Suprapubic skin (tissue), 4 donors: ENCODE measurements around the gene DCTN3. TPM values are rescaled to one million over a fixed set of nuclear protein-coding genes. Genes with fewer than 3 reads are reported as not detected.

Experiments
- DNase-seq, 2 donors: peaks; one replicate each; pipeline ENCODE4 v3.0.0-alpha.2; 2019; ENCODE audit warnings: low spot score in 2 of 2
- H3K27ac ChIP-seq: fragments of 200-600 bp; sonication (generic); one replicate; pipeline ENCODE4 v1.5.1; 2019
- H3K27me3 ChIP-seq: fragments of 200-600 bp; sonication (generic); one replicate; pipeline ENCODE4 v1.5.1; 2019
- H3K36me3 ChIP-seq: fragments of 200-600 bp; sonication (generic); one replicate; pipeline ENCODE4 v1.5.1; 2019
- H3K4me1 ChIP-seq: fragments of 200-600 bp; sonication (generic); one replicate; pipeline ENCODE4 v1.5.1; 2019
- H3K4me3 ChIP-seq: fragments of 200-600 bp; sonication (generic); one replicate; pipeline ENCODE4 v1.5.1; 2019; ENCODE audit warnings: mild to moderate bottlenecking
- H3K9me3 ChIP-seq: fragments of 200-600 bp; sonication (generic); one replicate; pipeline ENCODE4 v1.5.1; 2019
- CTCF ChIP-seq, 2 donors: fragments of 200-600 bp in 1 of 2; fragments of 450-650 bp in 1 of 2; sonication (generic) in 1 of 2; IDR thresholded peaks; one replicate each; pipeline ENCODE4 v1.5.1; 2016 to 2019; ENCODE audit warnings: antibody characterized with exemption in 2 of 2, mild to moderate bottlenecking in 1 of 2, moderate library complexity in 1 of 2
- EP300 ChIP-seq: sonication (generic); formaldehyde crosslinking; IDR thresholded peaks from one replicate; pipeline ENCODE4 v1.6.1; 2017; ENCODE audit warnings: antibody characterized with exemption
- POLR2A ChIP-seq, 2 donors: fragments of 450-650 bp; IDR thresholded peaks; one replicate each; pipeline ENCODE4 v1.6.1; 2017; ENCODE audit warnings: antibody characterized with exemption in 2 of 2, mild to moderate bottlenecking in 2 of 2, moderate library complexity in 2 of 2
- POLR2AphosphoS5 ChIP-seq, 3 donors: sonication (generic); formaldehyde crosslinking; IDR thresholded peaks; one replicate each; pipeline ENCODE4 v1.6.1; 2017; ENCODE audit warnings: antibody characterized with exemption in 3 of 3
- WGBS: methylation state at CpG from one replicate; pipeline ENCODE4 v1.1.5; 2018; 5-methylcytosine and 5-hydroxymethylcytosine counted together
- total RNA-seq, 4 donors: library from RNA; depleted of rRNA; stranded (reverse); fragments of >200 nt; gene quantifications; one replicate each; pipeline ENCODE4 v1.1.0, GENCODE V29; 2016

The DCTN3 gene
- total RNA-seq, 4 donors from 2014 or later, result 61.2 to 136 (median 121) TPM

DNA sequence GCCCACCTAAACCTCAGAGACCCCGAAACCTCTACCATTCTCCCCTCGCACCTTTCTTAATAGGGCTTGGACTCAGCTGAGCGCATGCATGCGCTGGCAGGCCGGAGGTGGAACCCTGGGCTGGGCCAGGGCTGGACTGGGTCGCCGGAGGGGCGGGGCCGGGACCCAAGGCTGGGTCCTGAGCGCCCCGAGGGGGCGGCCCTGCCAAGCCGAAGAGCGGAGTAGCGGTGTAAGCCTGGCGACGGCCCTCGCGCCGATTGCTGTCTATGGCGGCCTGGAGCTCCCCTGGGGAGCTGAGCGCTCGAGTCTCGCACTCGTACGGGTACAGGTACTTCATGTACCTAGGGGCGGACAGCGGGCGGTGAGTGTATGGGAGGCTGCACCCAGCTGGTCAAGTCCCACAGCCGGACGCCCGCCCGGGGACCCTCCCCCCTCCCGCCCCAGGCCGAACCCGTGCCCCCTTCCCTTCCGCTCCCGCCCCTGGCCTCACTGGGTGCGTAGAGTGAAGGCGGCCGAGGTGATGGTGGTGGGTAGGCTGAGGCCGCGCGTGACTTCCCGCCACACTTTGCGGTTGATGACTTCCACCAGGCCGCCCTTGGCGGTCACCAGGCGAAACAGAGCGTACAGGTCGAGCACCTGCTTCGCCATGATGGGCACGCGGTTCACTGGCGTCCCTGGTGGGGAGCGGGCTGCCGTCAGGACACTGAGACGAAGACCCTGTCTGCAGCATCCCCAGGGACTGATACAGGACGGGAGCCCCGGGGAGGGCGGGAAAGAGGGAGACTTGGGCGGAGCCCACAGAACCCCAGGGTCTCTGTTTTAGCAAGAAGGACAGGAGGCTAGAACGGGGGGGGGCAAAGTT, 3.3 kb upstream of the DCTN3 start:
- no peak for DNase-seq
- 54% methylated on average over 12 of the region's 63 CpGs for WGBS
- Histone ChIP-seq H3K9me3 (no peaks in the 10 kb centered on the region), H3K4me1 (peaks cover 46% of the 10 kb centered on the region), H3K4me3 (peak overlapping the region; percentile 12), H3K27me3 (peaks cover 61% of the 10 kb centered on the region), H3K36me3 (no peaks in the 10 kb centered on the region), H3K27ac (no peak overlapping the region)
- TF ChIP-seq CTCF (IDR thresholded peaks at IDR 0.05) (no peak), EP300 (no peak)

- no peak for TF ChIP-seq POLR2A (IDR thresholded peaks at IDR 0.05)
- TF ChIP-seq POLR2AphosphoS5 (IDR thresholded peaks at IDR 0.05), result no peak
- TF ChIP-seq CTCF (IDR thresholded peaks at IDR 0.05), result no peak
- no peak for TF ChIP-seq EP300
- Histone ChIP-seq H3K4me3 (no peak overlapping the region), H3K9me3 (no peaks in the 10 kb centered on the region), H3K4me1 (peaks cover 37% of the 10 kb centered on the region), H3K36me3 (peaks cover 49% of the 10 kb centered on the region), H3K27me3 (no peaks in the 10 kb centered on the region), H3K27ac (no peak overlapping the region)
- WGBS, result 92% methylated on average over 2 of the region's 2 CpGs
- no peak for DNase-seq
Measured at GRCh38 chr9:34615132-34615531, 5.2 kb downstream of the DCTN3 start.

- H3K27ac ChIP-seq, result peak overlapping the region; percentile 84
- DNase-seq, result peak in 1 of 2 donors; percentile 87
Measured at GRCh38 chr9:34612788-34613390, 7.4 kb downstream of the DCTN3 start.

GRCh38 chr9:34611811-34612787, 8.2 kb downstream of the DCTN3 start, which contains the start of gene RPP25L:
Gene RPP25L (minus strand): TSS chr9:34612097. CDS start chr9:34611296, 801 bp downstream.
- peak in 1 of 2 donors; percentile 10 for TF ChIP-seq POLR2A (IDR thresholded peaks at IDR 0.05)
- no peak for TF ChIP-seq EP300
- no peak for TF ChIP-seq POLR2AphosphoS5 (IDR thresholded peaks at IDR 0.05)
- TF ChIP-seq CTCF (IDR thresholded peaks at IDR 0.05), result no peak
- peaks cover 35% of the 10 kb centered on the region for H3K36me3 ChIP-seq
- under 1% methylated on average over 21 of the region's 77 CpGs for WGBS

More at GRCh38 chr9:34612788-34613390, 7.4 kb downstream of the DCTN3 start:
- Histone ChIP-seq H3K4me1 (peaks cover 25% of the 10 kb centered on the region), H3K36me3 (peaks cover 43% of the 10 kb centered on the region), H3K9me3 (no peaks in the 10 kb centered on the region), H3K27me3 (no peaks in the 10 kb centered on the region), H3K4me3 (peak overlapping the region; percentile 64)
- 2% methylated on average over 15 of the region's 15 CpGs for WGBS
- TF ChIP-seq CTCF (IDR thresholded peaks at IDR 0.05), result peak; percentile 76 to 86
- TF ChIP-seq POLR2AphosphoS5 (IDR thresholded peaks at IDR 0.05), result no peak
- TF ChIP-seq POLR2A (IDR thresholded peaks at IDR 0.05), result no peak
- TF ChIP-seq EP300, result no peak

More at GRCh38 chr9:34611811-34612787, 8.2 kb downstream of the DCTN3 start, which contains the start of gene RPP25L:
- H3K4me3 ChIP-seq, result peak within 1 kb of the TSS; percentile 64
- H3K9me3 ChIP-seq, result no peaks in the 10 kb centered on the region
- peaks cover 25% of the 10 kb centered on the region for H3K4me1 ChIP-seq
- H3K27me3 ChIP-seq, result no peaks in the 10 kb centered on the region
- H3K27ac ChIP-seq, result peak within 1 kb of the TSS; percentile 84
- peak in 1 of 2 donors; percentile 89 for DNase-seq
